K562 (cell line): ENCODE results near the gene FKBP2. TPM values are rescaled to one million over a fixed set of nuclear protein-coding genes. Genes with fewer than 3 reads are reported as not detected.
A peak's percentile ranks its signal among the peaks of the same experiment; 100 is the strongest.

Experiments used
- ARID4B ChIP-seq: sonication (generic); formaldehyde crosslinking; IDR thresholded peaks from 2 replicates; pipeline ENCODE4 v1.8.0; 2022; ENCODE audit warnings: mild to moderate bottlenecking, missing genetic modification reagents
- BACH1 ChIP-seq: fragments of 200-800 bp; sonication (Bioruptor generic); IDR thresholded peaks from 2 replicates; pipeline ENCODE4 v1.6.1; 2016; ENCODE audit warnings: missing genetic modification characterization, missing compliant biosample characterization
- CSDE1 ChIP-seq, 2 experiments: fragments of 450-650 bp; IDR thresholded peaks; 2 replicates each; pipeline ENCODE4 v1.6.1; 2016; ENCODE audit warnings: mild to moderate bottlenecking in 1 of 2
- CTBP1 ChIP-seq: fragments of 450-650 bp; IDR thresholded peaks from 2 replicates; pipeline ENCODE4 v1.6.1; 2016; ENCODE audit warnings: borderline replicate concordance
- ETV6 ChIP-seq, 3 experiments: fragments of 150-350 bp in 1 of 3; sonication (generic) in 1 of 3; formaldehyde crosslinking in 1 of 3; IDR thresholded peaks; 2 replicates each; pipeline versions ENCODE4 v1.6.1 to v1.8.0; 2014 to 2022; ENCODE audit warnings: borderline replicate concordance in 2 of 3, low read depth in 2 of 3, antibody characterized with exemption in 1 of 3, low read length in 1 of 3, mild to moderate bottlenecking in 1 of 3, missing genetic modification reagents in 1 of 3
- FOS ChIP-seq: IDR thresholded peaks from 3 replicates; pipeline ENCODE4 v1.6.1; 2011; ENCODE audit not compliant: insufficient read length; ENCODE audit errors: extremely low read depth
- GABPA ChIP-seq: fragments of 200-800 bp; sonication (Bioruptor generic); conservative IDR thresholded peaks from 2 replicates; pipeline ENCODE4 v1.6.1; 2016; ENCODE audit warnings: low read depth, missing genetic modification characterization, missing compliant biosample characterization
- HNRNPH1 ChIP-seq: fragments of 200-400 bp; formaldehyde crosslinking; optimal IDR thresholded peaks from 2 replicates; pipeline ENCODE3; 2017; ENCODE audit warnings: low read depth, mild to moderate bottlenecking, low read length, moderate library complexity
- HSF4 ChIP-seq: fragments of 250-450 bp; sonication (Bioruptor Pico); IDR thresholded peaks from 2 replicates; pipeline ENCODE4 v2.1.2; 2022; ENCODE audit warnings: mild to moderate bottlenecking, moderate library complexity, borderline replicate concordance
- NFYB ChIP-seq: IDR thresholded peaks from 2 replicates; pipeline ENCODE4 v1.6.1; 2011; ENCODE audit warnings: mild to moderate bottlenecking, moderate library complexity; ENCODE audit not compliant: insufficient read length; ENCODE audit errors: extremely low read depth
- NUFIP1 ChIP-seq: fragments of 450-650 bp; IDR thresholded peaks from 2 replicates; pipeline ENCODE4 v1.6.1; 2018; ENCODE audit not compliant: partially characterized antibody
- POLR2AphosphoS5 ChIP-seq: IDR thresholded peaks from 2 replicates; pipeline ENCODE4 v1.6.1; 2011; ENCODE audit warnings: mild to moderate bottlenecking, low read depth, low read length, moderate library complexity; ENCODE audit not compliant: control insufficient read depth, insufficient read depth
- SMAD4 ChIP-seq: fragments of 250-450 bp; sonication (Bioruptor Pico); conservative IDR thresholded peaks from 2 replicates; pipeline ENCODE4 v1.8.0; 2021; ENCODE audit warnings: inconsistent platforms, mild to moderate bottlenecking, moderate library complexity
- XRCC4 ChIP-seq: IDR thresholded peaks from one replicate; pipeline ENCODE4 v1.6.1; 2011; ENCODE audit not compliant: insufficient read depth, insufficient read length; ENCODE audit errors: extremely low read depth
- ZFP1 ChIP-seq: fragments of 450-650 bp; formaldehyde crosslinking; IDR thresholded peaks from 2 replicates; pipeline ENCODE4 v1.4.0; 2020; ENCODE audit warnings: mild to moderate bottlenecking, mixed read lengths
- ZNF24 ChIP-seq: fragments of 450-650 bp; IDR thresholded peaks from 2 replicates; pipeline ENCODE4 v1.6.1; 2016
- ZNF395 ChIP-seq: fragments of 200-800 bp; sonication (Bioruptor generic); IDR thresholded peaks from 2 replicates; pipeline ENCODE4 v1.6.1; 2017; ENCODE audit warnings: missing genetic modification characterization, missing compliant biosample characterization
- ZNF780A ChIP-seq: fragments of 250-450 bp; sonication (Bioruptor Pico); IDR thresholded peaks from 2 replicates; pipeline ENCODE4 v1.5.0; 2021; ENCODE audit warnings: mild to moderate bottlenecking
- ZSCAN32 ChIP-seq: fragments of 450-650 bp; formaldehyde crosslinking; IDR thresholded peaks from 2 replicates; pipeline ENCODE4 v1.4.0; 2020; ENCODE audit warnings: mild to moderate bottlenecking, moderate library complexity
- polyA plus RNA-seq, 8 experiments: library from polyadenylated mRNA; depleted of rRNA in 4 of 8; stranded (reverse) in 5 of 8; unstranded in 3 of 8; fragments of >200 nt; fragmentation: Nextera tagmentation in 2 of 8; fragmentation: Illumina TruSeq in 1 of 8; extraction: Ambion mirVana in 2 of 8; extraction: Trizol in 1 of 8; gene quantifications; 2 replicates each; pipeline versions ENCODE4 v1.2.1 to v1.2.3, GENCODE V29; 2011 to 2014; ENCODE audit warnings: inconsistent platforms in 1 of 8, missing spikeins in 1 of 8
- total RNA-seq, 7 experiments: library from RNA; depleted of rRNA in 6 of 7; stranded (reverse); fragments of >200 nt in 6 of 7; fragmentation: Illumina TruSeq in 2 of 7; extraction: Trizol in 2 of 7; gene quantifications; 2 replicates each; pipeline versions ENCODE4 v1.2.1 to v1.2.3, GENCODE V29; 2011 to 2021; ENCODE audit warnings: low replicate concordance in 1 of 7

The FKBP2 gene
- total and polyA plus RNA-seq, 9 of the 15 experiments (the other 6 are each of a cell fraction or from before 2014, with no cell fraction given) = 3.5 to 151 (median 58.1) TPM

- no peak for TF ChIP-seq CSDE1 (IDR thresholded peaks at IDR 0.05)
- no peak for TF ChIP-seq BACH1 (tag)
- no peak for TF ChIP-seq ETV6 (IDR thresholded peaks at IDR 0.05; ENCODE audit: borderline replicate concordance in 1 of 2, low read depth in 2 of 2, low read length in 1 of 2)
- no peak for TF ChIP-seq ETV6 (CRISPR knock-in tag; IDR thresholded peaks at IDR 0.05; ENCODE audit: borderline replicate concordance)
- TF ChIP-seq XRCC4 = no peak
- TF ChIP-seq HSF4 = no peak
- no peak for TF ChIP-seq FOS
- TF ChIP-seq ZSCAN32 (CRISPR knock-in tag) = no peak
- peak; percentile 54 for TF ChIP-seq ARID4B (CRISPR knock-in tag)
- peak; percentile 14; the same call in 1 of the 2 replicates for TF ChIP-seq POLR2AphosphoS5
- peak; percentile 85 for TF ChIP-seq GABPA (tag)
- no peak for TF ChIP-seq NUFIP1
- peak; percentile 100 for TF ChIP-seq HNRNPH1
- TF ChIP-seq ZNF780A (CRISPR knock-in tag) = peak; percentile 9; the same call in 1 of the 2 replicates
- TF ChIP-seq ZNF24 = peak; percentile 100
- peak; percentile 57 for TF ChIP-seq SMAD4
- TF ChIP-seq ZNF395 = no peak
- peak; percentile 80 for TF ChIP-seq CTBP1
- TF ChIP-seq ZFP1 = no peak
- no peak for TF ChIP-seq NFYB
Measured at GRCh38 chr11:64284962-64285884, 44.3 kb downstream of the FKBP2 start, which contains the start of gene GPR137 (continued).
